BLaER1 (cell line): ENCODE measurements around the gene GLG1.

Experiments used
- H3K27ac ChIP-seq: shearing (Covaris generic); formaldehyde crosslinking; 2 replicates; pipeline ENCODE4 v1.8.1; 2022
- H3K27me3 ChIP-seq: shearing (Covaris generic); formaldehyde crosslinking; 2 replicates; pipeline ENCODE4 v1.8.1; 2022
- H3K36me3 ChIP-seq: shearing (Covaris generic); formaldehyde crosslinking; 2 replicates; pipeline ENCODE4 v1.8.1; 2022
- H3K4me1 ChIP-seq: shearing (Covaris generic); formaldehyde crosslinking; 2 replicates; pipeline ENCODE4 v1.8.1; 2022
- H3K4me2 ChIP-seq: shearing (Covaris generic); formaldehyde crosslinking; 2 replicates; pipeline ENCODE4 v1.8.1; 2022
- H3K4me3 ChIP-seq: shearing (Covaris generic); formaldehyde crosslinking; 2 replicates; pipeline ENCODE4 v1.8.1; 2022
- H3K9ac ChIP-seq: shearing (Covaris generic); formaldehyde crosslinking; 2 replicates; pipeline ENCODE4 v1.8.1; 2022
- H3K9me3 ChIP-seq: shearing (Covaris generic); formaldehyde crosslinking; 2 replicates; pipeline ENCODE4 v1.8.1; 2022
- H4K20me1 ChIP-seq: shearing (Covaris generic); formaldehyde crosslinking; 2 replicates; pipeline ENCODE4 v1.8.1; 2022
- Cebpa-rat ChIP-seq: shearing (Covaris generic); IDR thresholded peaks from 2 replicates; pipeline ENCODE4 v1.8.1; 2022

GLG1 gene

DNA sequence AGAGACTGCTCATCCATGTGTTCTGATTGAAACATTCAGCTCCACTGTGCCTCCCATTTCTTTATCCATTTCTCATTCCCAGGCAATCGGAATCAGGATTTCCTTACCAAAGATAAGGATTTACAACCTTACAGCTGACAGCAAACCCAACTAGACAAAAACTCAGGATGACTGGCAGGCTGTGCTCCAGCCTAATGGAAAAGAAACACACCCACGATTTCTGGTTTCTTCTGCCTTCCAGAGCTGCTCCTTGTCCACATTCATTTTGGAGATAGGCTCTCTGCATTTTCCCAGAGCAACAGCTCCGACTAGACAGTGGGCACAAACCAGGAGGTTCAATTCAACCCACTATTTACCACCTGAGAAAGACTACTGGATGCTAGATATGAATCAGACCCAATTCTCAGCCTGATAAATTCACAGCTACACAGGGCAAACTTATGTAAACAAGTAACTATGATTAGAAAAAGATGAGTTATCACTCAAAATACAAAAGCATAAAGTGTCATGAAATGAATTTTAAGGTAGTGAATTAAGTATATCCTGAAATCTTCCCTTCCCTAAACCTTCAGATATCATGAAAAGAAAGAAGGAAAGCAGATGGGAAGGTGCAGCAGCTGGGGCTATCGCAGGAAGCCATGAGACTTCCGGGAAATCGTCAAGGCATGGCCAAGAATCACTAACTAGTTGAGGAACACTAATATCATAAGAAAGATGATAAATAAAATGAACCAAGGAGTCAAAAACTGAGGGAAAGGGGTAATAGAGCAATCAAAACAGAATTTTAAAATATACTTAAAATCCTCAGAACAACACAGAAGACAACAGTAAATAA is 140.8 kb downstream of the GLG1 start:
- Histone ChIP-seq H3K9me3 (no peaks in the 10 kb centered on the region), H3K4me2 (peak overlapping the region; percentile 67), H4K20me1 (peaks cover 10% of the 10 kb centered on the region; the same call in 1 of the 2 replicates), H3K9ac (peak overlapping the region; percentile 5; the same call in 1 of the 2 replicates), H3K27ac (peak overlapping the region; percentile 66), H3K27me3 (no peaks in the 10 kb centered on the region), H3K4me1 (peaks cover 86% of the 10 kb centered on the region), H3K36me3 (peaks cover 99% of the 10 kb centered on the region), H3K4me3 (no peak overlapping the region)
- no peak for TF ChIP-seq Cebpa-rat

- no peaks in the 10 kb centered on the region for H3K9me3 ChIP-seq
- no peak overlapping the region for H3K4me3 ChIP-seq
- peaks cover 99% of the 10 kb centered on the region for H3K36me3 ChIP-seq
- peaks cover 83% of the 10 kb centered on the region for H3K4me1 ChIP-seq
- H3K4me2 ChIP-seq, result peak overlapping the region; percentile 67
- H4K20me1 ChIP-seq, result peaks cover 6% of the 10 kb centered on the region; the same call in 1 of the 2 replicates
- H3K27ac ChIP-seq, result peak overlapping the region; percentile 66
- peak overlapping the region; percentile 5; the same call in 1 of the 2 replicates for H3K9ac ChIP-seq
- H3K27me3 ChIP-seq, result no peaks in the 10 kb centered on the region
- TF ChIP-seq Cebpa-rat, result no peak
Observed at GRCh38 chr16:74465281-74465680, 141.6 kb downstream of the GLG1 start.

DNA sequence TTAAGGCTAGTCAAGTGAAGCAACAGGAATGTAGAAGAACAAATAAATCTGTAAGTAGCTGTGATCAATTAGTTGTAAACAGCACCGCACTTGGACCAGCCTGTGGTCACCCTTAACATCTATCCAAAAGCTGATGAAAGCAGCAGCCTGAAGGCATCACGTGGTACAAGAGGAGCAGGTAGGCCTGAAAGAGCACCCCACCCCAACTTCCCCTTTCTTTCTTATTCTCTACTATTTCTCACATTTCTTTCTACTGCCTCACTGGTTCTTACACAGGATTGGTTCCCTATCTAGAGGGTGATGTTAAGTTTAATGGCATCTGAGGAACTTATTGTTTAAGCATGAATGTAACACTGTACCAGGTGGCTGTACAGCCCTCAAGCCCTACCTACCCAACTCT is 143.0 kb downstream of the GLG1 start:
- Histone ChIP-seq H3K27me3 (no peaks in the 10 kb centered on the region), H4K20me1 (peaks cover 6% of the 10 kb centered on the region; the same call in 1 of the 2 replicates), H3K4me3 (no peak overlapping the region), H3K4me1 (peaks cover 81% of the 10 kb centered on the region), H3K9ac (no peak overlapping the region), H3K9me3 (no peaks in the 10 kb centered on the region), H3K4me2 (no peak overlapping the region), H3K27ac (no peak overlapping the region), H3K36me3 (peaks cover 99% of the 10 kb centered on the region)
- TF ChIP-seq Cebpa-rat, result no peak

GRCh38 chr16:74462361-74462760 is 144.6 kb downstream of the GLG1 start:
- H4K20me1 ChIP-seq, result peaks cover 6% of the 10 kb centered on the region; the same call in 1 of the 2 replicates
- H3K36me3 ChIP-seq, result peaks cover 99% of the 10 kb centered on the region
- no peak overlapping the region for H3K4me2 ChIP-seq
- H3K4me1 ChIP-seq, result peaks cover 78% of the 10 kb centered on the region
- no peak overlapping the region for H3K27ac ChIP-seq
- H3K9ac ChIP-seq, result no peak overlapping the region
- no peaks in the 10 kb centered on the region for H3K9me3 ChIP-seq
- no peaks in the 10 kb centered on the region for H3K27me3 ChIP-seq
- no peak for TF ChIP-seq Cebpa-rat
- no peak overlapping the region for H3K4me3 ChIP-seq

DNA sequence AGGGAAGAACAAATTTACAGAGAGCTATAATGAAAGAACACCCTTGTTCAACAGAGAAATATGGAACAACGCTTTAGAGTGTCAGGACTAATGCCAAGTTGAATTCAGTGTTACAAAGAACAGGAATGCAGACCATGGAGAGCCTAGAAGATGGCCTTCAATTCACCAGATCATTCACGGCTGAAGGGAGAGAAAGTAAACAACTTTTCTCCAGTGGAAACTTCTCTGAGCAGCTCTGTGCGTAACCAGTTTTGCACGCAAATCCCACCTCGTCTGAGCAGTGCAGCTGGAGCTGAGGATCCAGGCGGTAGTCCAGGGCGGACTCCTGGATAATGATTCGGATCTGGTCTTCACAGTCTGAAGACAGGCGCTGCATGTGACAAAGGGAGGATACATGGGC is 145.1 kb downstream of the GLG1 start:
- TF ChIP-seq Cebpa-rat, result no peak
- Histone ChIP-seq H3K9me3 (no peaks in the 10 kb centered on the region), H3K4me3 (no peak overlapping the region), H4K20me1 (peaks cover 6% of the 10 kb centered on the region; the same call in 1 of the 2 replicates), H3K27ac (no peak overlapping the region), H3K9ac (no peak overlapping the region), H3K36me3 (peaks cover 99% of the 10 kb centered on the region), H3K27me3 (no peaks in the 10 kb centered on the region), H3K4me1 (peaks cover 73% of the 10 kb centered on the region), H3K4me2 (no peak overlapping the region; the same call in 1 of the 2 replicates)

DNA sequence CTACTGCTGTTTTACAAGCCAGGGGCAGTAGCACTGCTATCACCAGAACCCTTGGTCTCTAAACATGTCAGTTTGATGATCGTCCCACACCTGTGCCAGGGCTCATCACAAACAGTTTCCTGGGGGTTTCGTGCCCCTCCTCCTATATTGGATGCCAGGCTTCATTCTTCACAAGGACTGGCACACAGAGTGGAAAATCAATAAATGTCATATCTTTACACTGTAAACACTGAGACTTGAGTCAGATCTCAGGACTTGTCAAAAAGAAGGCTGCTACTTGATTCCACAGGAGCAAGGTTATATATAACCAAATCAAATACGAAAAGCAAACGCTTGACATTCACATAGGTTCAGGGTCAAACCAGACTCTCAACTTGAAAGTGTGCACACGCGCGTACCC is 146.4 kb downstream of the GLG1 start:
- H3K9ac ChIP-seq, result no peak overlapping the region
- TF ChIP-seq Cebpa-rat, result no peak
- peaks cover 60% of the 10 kb centered on the region for H3K4me1 ChIP-seq
- H3K4me2 ChIP-seq, result no peak overlapping the region
- H3K36me3 ChIP-seq, result peaks cover 100% of the 10 kb centered on the region
- H3K9me3 ChIP-seq, result no peaks in the 10 kb centered on the region
- H4K20me1 ChIP-seq, result peaks cover 6% of the 10 kb centered on the region; the same call in 1 of the 2 replicates
- H3K27ac ChIP-seq, result no peak overlapping the region
- no peak overlapping the region for H3K4me3 ChIP-seq
- H3K27me3 ChIP-seq, result no peaks in the 10 kb centered on the region

DNA sequence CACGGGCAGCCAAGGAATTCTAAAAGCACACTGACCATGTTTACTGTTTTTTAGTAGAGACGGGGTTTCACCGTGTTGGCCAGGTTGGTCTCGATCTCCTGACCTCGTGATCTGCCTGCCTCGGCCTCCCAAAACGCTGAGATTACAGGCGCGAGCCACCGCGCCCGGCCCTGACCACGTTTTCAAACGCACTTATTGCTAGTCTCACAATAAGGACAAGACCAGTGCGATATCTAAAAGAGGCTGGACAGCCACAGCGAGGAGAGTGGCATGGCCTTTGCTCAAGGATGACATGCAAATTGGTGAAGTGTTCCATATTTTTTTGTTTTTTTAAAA is 150.7 kb downstream of the GLG1 start:
- Histone ChIP-seq H3K9ac (no peak overlapping the region), H3K27me3 (no peaks in the 10 kb centered on the region), H3K4me3 (no peak overlapping the region), H3K36me3 (peaks cover 79% of the 10 kb centered on the region), H3K9me3 (no peaks in the 10 kb centered on the region), H3K4me2 (no peak overlapping the region), H4K20me1 (peaks cover 24% of the 10 kb centered on the region), H3K27ac (no peak overlapping the region), H3K4me1 (peaks cover 69% of the 10 kb centered on the region)
- TF ChIP-seq Cebpa-rat, result no peak

GRCh38 chr16:74455619-74456289 is 151.2 kb downstream of the GLG1 start:
- no peak overlapping the region; the same call in 1 of the 2 replicates for H3K27ac ChIP-seq
- H3K27me3 ChIP-seq, result no peaks in the 10 kb centered on the region
- peaks cover 79% of the 10 kb centered on the region for H3K36me3 ChIP-seq
- H3K4me2 ChIP-seq, result no peak overlapping the region
- no peaks in the 10 kb centered on the region for H3K9me3 ChIP-seq
- no peak for TF ChIP-seq Cebpa-rat
- H4K20me1 ChIP-seq, result peaks cover 29% of the 10 kb centered on the region
- H3K4me1 ChIP-seq, result peaks cover 71% of the 10 kb centered on the region
- H3K4me3 ChIP-seq, result no peak overlapping the region
- no peak overlapping the region for H3K9ac ChIP-seq

- H3K9me3 ChIP-seq, result no peaks in the 10 kb centered on the region
- peaks cover 79% of the 10 kb centered on the region for H3K36me3 ChIP-seq
- no peak overlapping the region for H3K9ac ChIP-seq
- no peaks in the 10 kb centered on the region for H3K27me3 ChIP-seq
- H4K20me1 ChIP-seq, result peaks cover 29% of the 10 kb centered on the region
- H3K27ac ChIP-seq, result no peak overlapping the region; the same call in 1 of the 2 replicates
- no peak for TF ChIP-seq Cebpa-rat
- no peak overlapping the region for H3K4me3 ChIP-seq
- no peak overlapping the region for H3K4me2 ChIP-seq
- H3K4me1 ChIP-seq, result peaks cover 72% of the 10 kb centered on the region
Observed at GRCh38 chr16:74455213-74455612, 151.7 kb downstream of the GLG1 start.
